Neural crest cell (in vitro differentiated cells): ENCODE measurements around the gene DPCD. TPM values are rescaled to one million over a fixed set of nuclear protein-coding genes. Genes with fewer than 3 reads are reported as not detected.

Source experiments
- DNase-seq: peaks from one replicate; pipeline ENCODE4 v3.0.0; 2021; ENCODE audit warnings: low read depth, mixed read lengths, low spot score
- H3K27ac Mint-ChIP-seq: one replicate; pipeline ENCODE4 v1.8.0; 2021; ENCODE audit warnings: mild to moderate bottlenecking, mixed read lengths; ENCODE audit not compliant: unreplicated experiment
- H3K27me3 Mint-ChIP-seq: 2 replicates; pipeline ENCODE4 v1.8.0; 2021; ENCODE audit warnings: low read depth, mild to moderate bottlenecking, mixed read lengths
- H3K36me3 Mint-ChIP-seq: 2 replicates; pipeline ENCODE4 v1.8.0; 2021; ENCODE audit warnings: low read depth, mild to moderate bottlenecking, mixed read lengths
- H3K4me1 Mint-ChIP-seq: 2 replicates; pipeline ENCODE4 v1.8.0; 2021; ENCODE audit warnings: mixed read lengths
- H3K4me3 Mint-ChIP-seq: one replicate; pipeline ENCODE4 v1.8.0; 2021; ENCODE audit warnings: mild to moderate bottlenecking, mixed read lengths
- H3K9me3 Mint-ChIP-seq: 2 replicates; pipeline ENCODE4 v1.8.0; 2021; ENCODE audit warnings: mixed read lengths
- CTCF ChIP-seq: fragments of 200-600 bp; sonication (generic); conservative IDR thresholded peaks from 2 replicates; pipeline ENCODE4 v1.5.0; 2021; ENCODE audit warnings: antibody characterized with exemption, mild to moderate bottlenecking
- total RNA-seq: library from RNA; stranded (reverse); gene quantifications from 2 replicates; pipeline ENCODE4 v1.2.1, GENCODE V29; 2021

Gene DPCD
- total RNA-seq, 1 donor from 2014 or later: 29.6 TPM

GRCh38 chr10:101602761-101603398, 14.8 kb downstream of the DPCD start:
- Mint-ChIP-seq H3K4me3 (no peak overlapping the region), H3K4me1 (peaks cover 4% of the 10 kb centered on the region), H3K9me3 (no peaks in the 10 kb centered on the region), H3K27me3 (peaks cover 3% of the 10 kb centered on the region), H3K27ac (no peak overlapping the region), H3K36me3 (no peaks in the 10 kb centered on the region)
- peak; percentile 88 for DNase-seq
- peak; percentile 92 for TF ChIP-seq CTCF

GRCh38 chr10:101607124-101607523, 19.0 kb downstream of the DPCD start:
- no peak for TF ChIP-seq CTCF
- Mint-ChIP-seq H3K27me3 (peaks cover 3% of the 10 kb centered on the region), H3K4me3 (no peak overlapping the region), H3K9me3 (no peaks in the 10 kb centered on the region), H3K27ac (no peak overlapping the region), H3K4me1 (peaks cover 4% of the 10 kb centered on the region), H3K36me3 (no peaks in the 10 kb centered on the region)
- no peak for DNase-seq

- Mint-ChIP-seq H3K27me3 (no peaks in the 10 kb centered on the region), H3K4me1 (peaks cover 10% of the 10 kb centered on the region), H3K27ac (no peak overlapping the region), H3K9me3 (no peaks in the 10 kb centered on the region), H3K4me3 (no peak overlapping the region), H3K36me3 (no peaks in the 10 kb centered on the region)
- TF ChIP-seq CTCF: no peak
- no peak for DNase-seq
Measured at GRCh38 chr10:101609481-101609880, 21.4 kb downstream of the DPCD start.

- no peak for TF ChIP-seq CTCF
- H3K27ac Mint-ChIP-seq: no peak overlapping the region
- H3K4me3 Mint-ChIP-seq: peak overlapping the region; percentile 12
- no peaks in the 10 kb centered on the region for H3K9me3 Mint-ChIP-seq
- DNase-seq: no peak
- peaks cover 3% of the 10 kb centered on the region for H3K27me3 Mint-ChIP-seq
- peaks cover 20% of the 10 kb centered on the region for H3K4me1 Mint-ChIP-seq
- no peaks in the 10 kb centered on the region for H3K36me3 Mint-ChIP-seq
Measured at GRCh38 chr10:101611096-101611905, 23.2 kb downstream of the DPCD start.

GRCh38 chr10:101612086-101612485, 24.0 kb downstream of the DPCD start:
- Mint-ChIP-seq H3K9me3 (no peaks in the 10 kb centered on the region), H3K27ac (no peak overlapping the region), H3K36me3 (no peaks in the 10 kb centered on the region), H3K4me1 (peaks cover 17% of the 10 kb centered on the region), H3K27me3 (peaks cover 3% of the 10 kb centered on the region), H3K4me3 (no peak overlapping the region)
- TF ChIP-seq CTCF: no peak
- DNase-seq: no peak
